Keratinocyte (primary cell): Measurements from ENCODE around the gene MDM2. TPM values are rescaled to one million over a fixed set of nuclear protein-coding genes. Genes with fewer than 3 reads are reported as not detected.

Experiments used
- DNase-seq: peaks from one replicate; pipeline ENCODE4 v3.0.0-alpha.2; 2011; ENCODE audit warnings: low read depth, missing footprints, low spot score
- FAIRE-seq: peaks from 2 replicates; lab custom pipeline; 2011; peaks lifted over from hg19 to GRCh38; lab: Jason Lieb, UNC
- H2AFZ ChIP-seq: 2 replicates; pipeline ENCODE4 v1.6.0; 2012; ENCODE audit warnings: low read length, control low read depth, inconsistent platforms; ENCODE audit not compliant: control insufficient read depth
- H3K27ac ChIP-seq: 2 replicates; pipeline ENCODE4 v1.5.1; 2011; ENCODE audit warnings: low read length; ENCODE audit not compliant: control insufficient read depth, insufficient read depth
- H3K27me3 ChIP-seq: 3 replicates; pipeline ENCODE4 v1.6.0; 2011; ENCODE audit warnings: low read length; ENCODE audit not compliant: control insufficient read depth, insufficient read depth; ENCODE audit errors: extremely low read depth
- H3K36me3 ChIP-seq, 2 experiments: 2 replicates in 1 of 2; 3 replicates in 1 of 2; pipeline ENCODE4 v1.5.1; 2011; ENCODE audit warnings: low read length in 2 of 2, mild to moderate bottlenecking in 1 of 2; ENCODE audit not compliant: control insufficient read depth in 2 of 2, insufficient read depth in 2 of 2; ENCODE audit errors: extremely low read depth in 1 of 2
- H3K4me1 ChIP-seq: 3 replicates; pipeline ENCODE4 v1.5.1; 2011; ENCODE audit warnings: low read length; ENCODE audit not compliant: control insufficient read depth, insufficient read depth; ENCODE audit errors: extremely low read depth
- H3K4me2 ChIP-seq: 3 replicates; pipeline ENCODE4 v1.6.0; 2011; ENCODE audit warnings: low read depth, low read length; ENCODE audit not compliant: control insufficient read depth, insufficient read depth; ENCODE audit errors: extremely low read depth
- H3K4me3 ChIP-seq, 3 experiments: fragments of 200-600 bp in 1 of 3; sonication (generic) in 1 of 3; 2 replicates in 2 of 3; 3 replicates in 1 of 3; pipeline ENCODE4 v1.5.1; 2011 to 2016; ENCODE audit warnings: low read length in 3 of 3, mild to moderate bottlenecking in 3 of 3, control low read depth in 2 of 3, inconsistent platforms in 1 of 3, low read depth in 1 of 3, mixed read lengths in 1 of 3, mixed run types in 1 of 3, moderate library complexity in 1 of 3; ENCODE audit not compliant: control insufficient read depth in 2 of 3, insufficient read depth in 2 of 3; ENCODE audit errors: extremely low read depth in 1 of 3
- H3K79me2 ChIP-seq: 2 replicates; pipeline ENCODE4 v1.6.0; 2012; ENCODE audit warnings: low read length; ENCODE audit not compliant: control insufficient read depth, insufficient read depth
- H3K9ac ChIP-seq: 3 replicates; pipeline ENCODE4 v1.6.0; 2011; ENCODE audit warnings: low read length; ENCODE audit not compliant: control insufficient read depth, insufficient read depth; ENCODE audit errors: extremely low read depth
- H3K9me1 ChIP-seq: 3 replicates; pipeline ENCODE4 v1.6.0; 2011; ENCODE audit warnings: low read length; ENCODE audit not compliant: control insufficient read depth, insufficient read depth; ENCODE audit errors: extremely low read depth
- H3K9me3 ChIP-seq: 2 replicates; pipeline ENCODE4 v1.5.1; 2012; ENCODE audit warnings: low read depth, low read length; ENCODE audit not compliant: control insufficient read depth
- H4K20me1 ChIP-seq: 3 replicates; pipeline ENCODE4 v1.6.0; 2011; ENCODE audit warnings: low read length; ENCODE audit not compliant: control insufficient read depth, insufficient read depth; ENCODE audit errors: extremely low read depth
- EZH2 ChIP-seq: IDR thresholded peaks from one replicate; pipeline ENCODE4 v1.6.1; 2012; ENCODE audit warnings: inconsistent platforms, mild to moderate bottlenecking, low read length, moderate library complexity
- dilution Hi-C: fragments of 300-500 bp; cut with MboI; formaldehyde crosslinking; loops from one replicate; pipeline ENCODE4 v1.7.0; 2020; ENCODE audit warnings: low sequenced_read_pairs; ENCODE audit not compliant: extremely low pct_ligation_motif_present
- polyA plus RNA-seq, 5 experiments: library from polyadenylated mRNA; depleted of rRNA in 3 of 5; stranded (reverse) in 3 of 5; stranded (forward) in 1 of 5; unstranded in 1 of 5; fragments of >200 nt; gene quantifications; 1 replicate in 1 of 5; 2 replicates in 3 of 5; 3 replicates in 1 of 5; pipeline versions ENCODE4 v1.2.1 to v1.2.3, GENCODE V29; 2011 to 2012; ENCODE audit warnings: missing spikeins in 2 of 5, low read depth in 1 of 5, low replicate concordance in 1 of 5
- TF ChIP-seq, protein P1 (sequence below), 3 experiments: IDR thresholded peaks in 1 of 3; conservative IDR thresholded peaks in 1 of 3; optimal IDR thresholded peaks in 1 of 3; 2 replicates in 2 of 3; 3 replicates in 1 of 3; pipeline versions ENCODE3 to v1.5.1; 2011; ENCODE audit warnings: low read length in 3 of 3, mild to moderate bottlenecking in 3 of 3, moderate library complexity in 2 of 3, control low read depth in 1 of 3, inconsistent platforms in 1 of 3; ENCODE audit not compliant: insufficient read depth in 2 of 3; ENCODE audit errors: extremely low read depth in 1 of 3

The MDM2 gene
- polyA plus RNA-seq, 1 donor (not counting 4 experiments of a cell fraction or from before 2014, with no cell fraction given) = 55.0 TPM

DNA sequence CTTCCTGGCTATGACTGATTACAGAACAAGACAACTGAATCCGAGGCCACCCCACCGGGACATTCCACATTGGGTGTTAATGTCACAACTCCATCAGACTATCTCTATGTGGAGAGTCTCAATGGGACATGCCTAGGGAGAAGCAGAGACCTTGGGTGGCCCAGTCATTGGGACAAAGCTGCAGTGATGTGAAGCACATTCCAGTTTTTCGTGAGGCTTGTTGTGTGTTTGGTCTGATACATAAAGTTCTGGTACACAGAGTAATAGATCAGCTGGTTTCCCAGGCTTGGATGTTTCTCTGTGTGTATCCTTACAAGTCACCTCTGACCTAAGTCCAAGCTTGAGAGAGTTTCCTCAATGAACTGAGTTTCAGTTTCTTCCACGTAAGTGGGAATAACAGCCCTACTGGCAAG is 82.7 kb downstream of the MDM2 start:
- Histone ChIP-seq H2AFZ (no peak overlapping the region), H4K20me1 (no peaks in the 10 kb centered on the region), H3K9ac (no peak overlapping the region), H3K79me2 (no peaks in the 10 kb centered on the region), H3K27me3 (no peaks in the 10 kb centered on the region), H3K4me1 (no peaks in the 10 kb centered on the region), H3K9me3 (no peaks in the 10 kb centered on the region), H3K27ac (no peak overlapping the region), H3K4me2 (no peak overlapping the region), H3K9me1 (no peaks in the 10 kb centered on the region), H3K4me3 (no peak overlapping the region), H3K36me3 (no peaks in the 10 kb centered on the region)
- DNase-seq (no peak), FAIRE-seq (no peak)
- TF ChIP-seq, protein P1, sequence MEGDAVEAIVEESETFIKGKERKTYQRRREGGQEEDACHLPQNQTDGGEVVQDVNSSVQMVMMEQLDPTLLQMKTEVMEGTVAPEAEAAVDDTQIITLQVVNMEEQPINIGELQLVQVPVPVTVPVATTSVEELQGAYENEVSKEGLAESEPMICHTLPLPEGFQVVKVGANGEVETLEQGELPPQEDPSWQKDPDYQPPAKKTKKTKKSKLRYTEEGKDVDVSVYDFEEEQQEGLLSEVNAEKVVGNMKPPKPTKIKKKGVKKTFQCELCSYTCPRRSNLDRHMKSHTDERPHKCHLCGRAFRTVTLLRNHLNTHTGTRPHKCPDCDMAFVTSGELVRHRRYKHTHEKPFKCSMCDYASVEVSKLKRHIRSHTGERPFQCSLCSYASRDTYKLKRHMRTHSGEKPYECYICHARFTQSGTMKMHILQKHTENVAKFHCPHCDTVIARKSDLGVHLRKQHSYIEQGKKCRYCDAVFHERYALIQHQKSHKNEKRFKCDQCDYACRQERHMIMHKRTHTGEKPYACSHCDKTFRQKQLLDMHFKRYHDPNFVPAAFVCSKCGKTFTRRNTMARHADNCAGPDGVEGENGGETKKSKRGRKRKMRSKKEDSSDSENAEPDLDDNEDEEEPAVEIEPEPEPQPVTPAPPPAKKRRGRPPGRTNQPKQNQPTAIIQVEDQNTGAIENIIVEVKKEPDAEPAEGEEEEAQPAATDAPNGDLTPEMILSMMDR (optimal IDR thresholded peaks at IDR 0.05 in 1 of 3, IDR thresholded peaks at IDR 0.05 in 1 of 3, conservative IDR thresholded peaks at IDR 0.05 in 1 of 3; ENCODE audit: extremely low read depth in 1 of 3, insufficient read depth in 2 of 3, low read length in 3 of 3) = no peak
- TF ChIP-seq EZH2 = no peak
- dilution Hi-C loops = no loop called here

DNA sequence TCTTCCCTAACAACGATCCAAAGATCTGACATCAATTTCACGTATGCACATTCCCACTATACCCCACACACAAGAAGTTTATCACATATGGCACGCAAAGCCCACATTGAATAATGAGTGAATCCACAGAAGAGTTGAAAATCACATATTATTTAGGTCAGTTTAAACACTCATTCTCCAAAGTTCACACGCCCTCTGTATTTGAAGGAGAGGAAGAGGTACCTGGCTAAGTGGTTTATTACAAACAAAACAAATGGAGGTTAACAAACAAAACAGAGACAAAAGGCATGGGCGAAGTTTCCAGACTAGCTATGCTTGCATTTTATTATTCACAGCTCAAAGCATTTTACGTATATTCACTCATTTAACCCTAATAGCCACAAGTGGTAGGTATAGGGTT is 83.2 kb downstream of the MDM2 start:
- Histone ChIP-seq H3K9ac (no peak overlapping the region), H3K4me3 (no peak overlapping the region), H3K27ac (no peak overlapping the region), H2AFZ (no peak overlapping the region), H3K36me3 (no peaks in the 10 kb centered on the region), H3K4me2 (no peak overlapping the region), H3K27me3 (no peaks in the 10 kb centered on the region), H3K79me2 (no peaks in the 10 kb centered on the region), H3K9me3 (no peaks in the 10 kb centered on the region), H3K9me1 (no peaks in the 10 kb centered on the region), H4K20me1 (no peaks in the 10 kb centered on the region), H3K4me1 (no peaks in the 10 kb centered on the region)
- dilution Hi-C loops = no loop called here
- FAIRE-seq (no peak), DNase-seq (no peak)
- TF ChIP-seq, protein P1 (optimal IDR thresholded peaks at IDR 0.05 in 1 of 3, IDR thresholded peaks at IDR 0.05 in 1 of 3, conservative IDR thresholded peaks at IDR 0.05 in 1 of 3; ENCODE audit: extremely low read depth in 1 of 3, insufficient read depth in 2 of 3, low read length in 3 of 3) = no peak
- TF ChIP-seq EZH2 = no peak
